ENCODE measurements around the gene CYB5A. TPM values are rescaled to one million over a fixed set of nuclear protein-coding genes. Genes with fewer than 3 reads are reported as not detected.
A peak's percentile ranks its signal among the peaks of the same experiment; 100 is the strongest.

The CYB5A gene
- total RNA-seq, 3 donors from 2014 or later (not counting 1 experiment from before 2014, with no cell fraction given) = 10.4 to 14.6 (median 13.0) TPM

- Histone ChIP-seq H3K9me3 (ENCODE audit: control insufficient read depth, insufficient read depth, low read length) (no peaks in the 10 kb centered on the region), H3K27me3 (ENCODE audit: control insufficient read depth, insufficient read depth, low read length) (no peaks in the 10 kb centered on the region), H3K36me3 (ENCODE audit: control insufficient read depth, insufficient read depth, low read length) (no peaks in the 10 kb centered on the region), H3K4me3 (ENCODE audit: low read length) (no peak overlapping the region), H3K4me1 (ENCODE audit: control insufficient read depth, insufficient read depth, low read length) (peaks cover 13% of the 10 kb centered on the region), H3K27ac (ENCODE audit: low read length) (no peak overlapping the region)
- Mint-ChIP-seq H3K27ac (no peak overlapping the region), H3K36me3 (no peaks in the 10 kb centered on the region), H3K27me3 (ENCODE audit: low read depth in 2 of 2) (no peaks in the 10 kb centered on the region), H3K9me3 (no peaks in the 10 kb centered on the region), H3K4me1 (peaks cover 5 to 8% of the 10 kb centered on the region in 2 donors), H3K4me3 (no peak overlapping the region)
- ATAC-seq (no peak), DNase-seq (no peak)
- intact Hi-C loops (cut with micrococcal nuclease) = no loop called here
- WGBS (ENCODE audit: insufficient coverage) = 82% methylated on average over 1 of the region's 3 CpGs
- TF ChIP-seq, protein P1, sequence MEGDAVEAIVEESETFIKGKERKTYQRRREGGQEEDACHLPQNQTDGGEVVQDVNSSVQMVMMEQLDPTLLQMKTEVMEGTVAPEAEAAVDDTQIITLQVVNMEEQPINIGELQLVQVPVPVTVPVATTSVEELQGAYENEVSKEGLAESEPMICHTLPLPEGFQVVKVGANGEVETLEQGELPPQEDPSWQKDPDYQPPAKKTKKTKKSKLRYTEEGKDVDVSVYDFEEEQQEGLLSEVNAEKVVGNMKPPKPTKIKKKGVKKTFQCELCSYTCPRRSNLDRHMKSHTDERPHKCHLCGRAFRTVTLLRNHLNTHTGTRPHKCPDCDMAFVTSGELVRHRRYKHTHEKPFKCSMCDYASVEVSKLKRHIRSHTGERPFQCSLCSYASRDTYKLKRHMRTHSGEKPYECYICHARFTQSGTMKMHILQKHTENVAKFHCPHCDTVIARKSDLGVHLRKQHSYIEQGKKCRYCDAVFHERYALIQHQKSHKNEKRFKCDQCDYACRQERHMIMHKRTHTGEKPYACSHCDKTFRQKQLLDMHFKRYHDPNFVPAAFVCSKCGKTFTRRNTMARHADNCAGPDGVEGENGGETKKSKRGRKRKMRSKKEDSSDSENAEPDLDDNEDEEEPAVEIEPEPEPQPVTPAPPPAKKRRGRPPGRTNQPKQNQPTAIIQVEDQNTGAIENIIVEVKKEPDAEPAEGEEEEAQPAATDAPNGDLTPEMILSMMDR (IDR thresholded peaks at IDR 0.05) = no peak
Measured at GRCh38 chr18:74289137-74289536, 2.6 kb downstream of the CYB5A start.

DNA sequence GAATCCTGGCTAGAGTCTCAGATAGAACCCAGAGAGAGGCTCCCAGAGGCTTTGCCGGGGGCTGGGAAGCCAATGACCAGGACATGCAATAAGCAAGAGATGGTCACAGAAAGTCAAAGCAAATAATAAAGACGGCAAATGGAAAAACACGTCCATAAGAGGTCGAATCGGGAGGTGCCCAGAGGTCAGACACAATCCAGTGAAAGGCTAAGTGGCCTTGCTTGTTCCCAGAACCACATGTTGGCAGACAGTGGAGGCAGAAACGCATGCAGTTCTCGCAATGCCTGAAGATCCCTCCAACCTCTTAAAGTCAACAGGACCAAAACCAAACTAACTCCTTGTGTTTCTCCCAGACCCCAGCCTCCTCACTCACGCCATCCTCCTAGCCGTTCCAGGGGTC is 3.0 kb downstream of the CYB5A start:
- Mint-ChIP-seq H3K36me3 (no peaks in the 10 kb centered on the region), H3K4me1 (peaks cover 5 to 8% of the 10 kb centered on the region in 2 donors), H3K27ac (no peak overlapping the region), H3K27me3 (ENCODE audit: low read depth in 2 of 2) (no peaks in the 10 kb centered on the region), H3K9me3 (no peaks in the 10 kb centered on the region), H3K4me3 (peak overlapping the region; percentile 62)
- Histone ChIP-seq H3K27ac (ENCODE audit: low read length) (no peak overlapping the region), H3K4me1 (ENCODE audit: control insufficient read depth, insufficient read depth, low read length) (peaks cover 13% of the 10 kb centered on the region), H3K9me3 (ENCODE audit: control insufficient read depth, insufficient read depth, low read length) (no peaks in the 10 kb centered on the region), H3K4me3 (ENCODE audit: low read length) (no peak overlapping the region), H3K36me3 (ENCODE audit: control insufficient read depth, insufficient read depth, low read length) (no peaks in the 10 kb centered on the region), H3K27me3 (ENCODE audit: control insufficient read depth, insufficient read depth, low read length) (no peaks in the 10 kb centered on the region)
- 97% methylated on average over 9 of the region's 9 CpGs for WGBS (ENCODE audit: insufficient coverage)
- TF ChIP-seq, protein P1 (IDR thresholded peaks at IDR 0.05) = no peak
- ATAC-seq (no peak), DNase-seq (no peak)
- intact Hi-C loops (cut with micrococcal nuclease) = no loop called here

GRCh38 chr18:74288041-74288440 is 3.7 kb downstream of the CYB5A start:
- no peak overlapping the region for H3K27ac Mint-ChIP-seq
- H3K27me3 Mint-ChIP-seq (ENCODE audit: low read depth in 2 of 2) = no peaks in the 10 kb centered on the region
- ATAC-seq = no peak

DNA sequence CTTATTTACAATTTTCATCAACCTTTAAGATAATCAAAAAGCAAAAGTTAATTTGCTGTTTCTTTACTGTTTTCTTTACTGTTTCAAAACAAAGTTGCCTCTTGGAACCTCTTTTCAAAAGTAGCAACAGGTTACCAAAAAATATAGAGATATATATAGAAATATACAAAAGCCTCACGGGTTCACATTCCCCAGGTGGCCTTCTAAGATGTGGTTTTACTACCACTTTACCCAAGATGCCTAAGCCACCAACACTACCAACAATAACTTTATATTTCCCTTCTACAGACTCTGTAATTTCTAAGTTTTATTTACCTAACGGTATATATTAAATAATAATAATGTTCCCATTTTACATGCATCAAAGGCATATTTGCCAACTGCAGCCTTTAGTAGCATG is 4.9 kb downstream of the CYB5A start:
- Mint-ChIP-seq H3K27ac (no peak overlapping the region), H3K36me3 (no peaks in the 10 kb centered on the region), H3K4me1 (peaks cover 20 to 22% of the 10 kb centered on the region in 2 donors), H3K4me3 (no peak overlapping the region), H3K27me3 (ENCODE audit: low read depth in 2 of 2) (no peaks in the 10 kb centered on the region), H3K9me3 (no peaks in the 10 kb centered on the region)
- DNase-seq (no peak), ATAC-seq (no peak)
- TF ChIP-seq, protein P1 (IDR thresholded peaks at IDR 0.05) = no peak
- Histone ChIP-seq H3K36me3 (ENCODE audit: control insufficient read depth, insufficient read depth, low read length) (no peaks in the 10 kb centered on the region), H3K27ac (ENCODE audit: low read length) (no peak overlapping the region), H3K4me3 (ENCODE audit: low read length) (no peak overlapping the region), H3K27me3 (ENCODE audit: control insufficient read depth, insufficient read depth, low read length) (no peaks in the 10 kb centered on the region), H3K9me3 (ENCODE audit: control insufficient read depth, insufficient read depth, low read length) (no peaks in the 10 kb centered on the region), H3K4me1 (ENCODE audit: control insufficient read depth, insufficient read depth, low read length) (peaks cover 18% of the 10 kb centered on the region)
- intact Hi-C loops (cut with micrococcal nuclease) = no loop called here
- 40% methylated on average over 1 of the region's 2 CpGs for WGBS (ENCODE audit: insufficient coverage)

More at GRCh38 chr18:74288041-74288440, 3.7 kb downstream of the CYB5A start:
- Histone ChIP-seq H3K27ac (ENCODE audit: low read length) (no peak overlapping the region), H3K4me3 (ENCODE audit: low read length) (no peak overlapping the region), H3K36me3 (ENCODE audit: control insufficient read depth, insufficient read depth, low read length) (no peaks in the 10 kb centered on the region), H3K27me3 (ENCODE audit: control insufficient read depth, insufficient read depth, low read length) (no peaks in the 10 kb centered on the region), H3K4me1 (ENCODE audit: control insufficient read depth, insufficient read depth, low read length) (peaks cover 15% of the 10 kb centered on the region), H3K9me3 (ENCODE audit: control insufficient read depth, insufficient read depth, low read length) (no peaks in the 10 kb centered on the region)
- 98% methylated on average over 5 of the region's 5 CpGs for WGBS (ENCODE audit: insufficient coverage)
- Mint-ChIP-seq H3K36me3 (no peaks in the 10 kb centered on the region), H3K4me1 (peaks cover 11 to 12% of the 10 kb centered on the region in 2 donors), H3K4me3 (peak overlapping the region; percentile 62), H3K9me3 (no peaks in the 10 kb centered on the region)
- intact Hi-C loops (cut with micrococcal nuclease) = no loop called here
- no peak for DNase-seq
- TF ChIP-seq, protein P1 (IDR thresholded peaks at IDR 0.05) = no peak
